Cardiac septum (tissue), 1 donor: ENCODE measurements around the gene AMPH. TPM values are rescaled to one million over a fixed set of nuclear protein-coding genes. Genes with fewer than 3 reads are reported as not detected.

ENCODE experiments used
- DNase-seq: peaks from one replicate; pipeline ENCODE4 v3.0.0-alpha.2; 2020; ENCODE audit warnings: low spot score
- intact Hi-C: fragments of 100-400 bp; cut with DNase I; formaldehyde crosslinking; loops from one replicate; pipeline ENCODE4 v1.14.0; 2022
- total RNA-seq: library from RNA; stranded (reverse); fragmentation: NEBNext Ultra II Directional; extraction: Animal tissue kit (Norgen Biotek cat#: 25700); gene quantifications from one replicate; pipeline ENCODE4 v1.2.1, GENCODE V29; 2021
- donor health status: DM: no; HTN: no; CAD: no.

Gene AMPH
- total RNA-seq, 1 donor from 2014 or later: 6.7 TPM

DNA sequence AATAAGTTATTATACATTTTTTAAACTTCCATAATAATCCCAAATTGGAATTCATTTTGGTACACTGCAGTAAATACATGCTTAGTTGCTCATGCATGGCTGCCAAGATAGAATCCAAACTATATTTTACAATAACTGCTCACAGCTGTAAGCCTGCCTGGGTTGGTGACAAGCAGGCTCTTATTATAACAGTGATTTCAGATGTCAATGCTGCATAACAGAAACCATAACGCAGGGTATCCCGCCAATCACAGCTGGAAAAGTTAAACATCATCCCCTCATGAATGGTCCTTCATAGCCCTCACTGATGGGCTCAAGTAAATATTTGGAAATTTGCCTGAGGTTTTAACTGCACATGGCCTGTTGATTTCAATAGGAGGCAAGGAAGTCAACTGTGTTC is 149.8 kb downstream of the AMPH start:
- intact Hi-C loops: no loop called here

DNA sequence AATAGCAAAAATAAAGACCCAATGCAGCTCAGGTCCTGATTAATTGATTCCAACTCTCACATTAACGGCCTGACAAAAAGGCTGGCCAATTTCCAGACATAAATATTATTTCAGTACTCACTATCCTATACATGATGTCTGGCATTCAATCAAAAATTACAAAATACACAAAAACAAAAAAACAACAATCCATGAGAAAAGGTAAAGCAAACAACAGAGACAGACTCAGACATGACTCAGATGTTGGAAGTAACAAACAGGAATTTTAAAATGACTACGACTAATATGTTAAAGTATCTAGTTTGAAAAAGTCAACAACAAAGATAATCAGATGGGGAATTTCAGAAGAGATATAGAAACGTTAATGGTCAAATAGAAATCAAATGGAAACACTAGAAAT is 152.8 kb downstream of the AMPH start:
- intact Hi-C loops: no loop called here
- DNase-seq: no peak

More for the DNA sequence above, 149.8 kb downstream of the AMPH start:
- no peak for DNase-seq

DNA sequence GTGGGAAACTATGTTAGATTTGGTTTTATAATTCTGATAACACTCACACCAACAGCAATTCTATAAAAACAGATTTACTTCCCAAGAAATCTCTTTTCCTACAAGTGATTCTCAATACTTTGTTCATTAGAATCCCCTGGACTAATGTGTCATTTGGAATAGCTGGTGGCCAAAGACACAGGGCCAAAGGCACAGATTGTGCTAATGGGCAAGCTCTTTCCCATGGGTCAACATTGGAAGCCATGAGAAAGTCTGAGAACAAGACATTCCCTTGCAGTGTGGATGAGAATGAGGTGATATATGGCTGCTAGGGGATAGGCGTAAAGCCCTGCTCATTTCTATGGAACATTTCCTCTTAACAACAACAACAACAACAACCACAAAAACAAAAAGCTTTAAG is 153.8 kb downstream of the AMPH start:
- no peak for DNase-seq
- intact Hi-C loops: no loop called here

DNA sequence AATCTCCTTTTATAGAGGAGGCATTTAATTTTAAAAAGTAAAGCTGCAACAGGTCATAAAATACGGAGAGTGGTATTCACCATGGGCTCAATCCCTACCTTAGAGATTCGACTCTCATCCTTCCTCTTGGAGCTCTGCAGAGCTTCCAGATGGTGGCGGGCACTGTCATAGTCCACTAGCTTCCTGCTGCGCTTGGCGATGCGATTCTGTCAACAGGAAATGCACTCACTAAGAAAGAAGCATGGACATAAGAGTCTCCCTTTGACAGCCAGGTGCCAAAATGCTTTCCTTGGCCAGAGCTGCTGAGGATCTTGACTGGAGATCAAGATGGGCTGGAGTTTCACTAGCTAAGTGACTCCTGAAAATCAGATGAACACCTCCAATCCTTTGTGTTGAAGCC is 154.4 kb downstream of the AMPH start:
- DNase-seq: no peak
- intact Hi-C loops: no loop called here

DNA sequence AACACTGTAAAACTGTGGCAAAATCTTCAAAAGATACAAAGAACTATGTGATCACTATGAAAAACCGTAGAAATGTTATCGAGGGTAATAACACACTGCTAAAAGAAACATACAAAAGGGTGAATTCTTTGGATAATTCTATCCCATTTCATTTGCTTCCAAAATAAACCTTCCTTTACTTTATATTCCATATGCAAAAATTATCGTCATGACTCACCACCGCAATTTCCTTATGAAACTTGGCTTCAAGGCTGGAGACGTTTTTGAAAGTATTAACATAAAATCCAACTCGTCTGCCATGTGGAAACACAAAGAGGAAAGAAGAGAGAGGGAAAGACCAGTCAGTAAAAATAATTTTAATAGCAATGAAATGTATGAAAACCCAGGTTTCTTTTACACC is 165.2 kb downstream of the AMPH start:
- intact Hi-C loops: no loop called here
- DNase-seq: no peak

DNA sequence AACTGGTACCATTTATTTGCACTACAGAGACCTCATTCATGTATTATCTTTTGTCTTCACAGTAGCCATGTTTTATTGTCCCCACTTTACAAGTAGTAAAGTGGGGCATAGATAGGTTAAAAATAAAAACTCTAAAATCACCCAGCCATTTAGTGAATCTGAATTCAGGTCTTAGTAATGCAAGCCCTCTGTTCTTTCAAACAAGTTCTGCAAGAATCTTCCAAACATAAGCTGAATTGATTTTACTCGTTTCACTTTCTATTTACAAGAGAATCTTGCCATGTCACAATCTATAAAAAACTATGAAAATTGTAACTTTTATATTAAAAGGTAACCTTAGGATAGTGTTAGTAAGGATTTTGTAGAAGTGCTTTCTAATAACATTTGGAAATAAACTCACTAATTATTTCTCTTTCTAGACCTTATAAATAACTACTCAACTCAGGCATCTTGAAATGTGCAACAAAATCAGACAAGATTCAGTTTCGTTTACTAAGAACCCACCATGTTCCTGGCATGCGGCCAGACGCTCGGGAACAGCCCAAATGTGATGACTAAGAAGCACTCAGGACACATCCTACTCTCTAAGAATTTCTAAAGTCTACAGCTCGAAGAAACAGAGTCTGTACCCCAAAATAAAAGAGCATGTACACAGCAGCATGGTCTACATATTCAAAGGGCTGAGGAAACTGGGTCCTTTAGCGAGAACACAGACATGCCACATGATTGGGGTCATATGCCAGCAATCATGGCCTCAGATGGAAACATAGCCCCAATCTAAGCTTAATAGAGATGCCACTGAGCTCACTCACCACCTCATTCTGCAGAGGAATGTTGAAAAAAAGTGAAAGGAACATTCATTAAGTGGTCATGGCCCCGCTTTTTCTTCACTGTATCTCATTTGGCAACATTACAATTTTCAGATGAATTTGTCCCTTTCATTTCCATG is 167.6 kb downstream of the AMPH start:
- DNase-seq: no peak

DNA sequence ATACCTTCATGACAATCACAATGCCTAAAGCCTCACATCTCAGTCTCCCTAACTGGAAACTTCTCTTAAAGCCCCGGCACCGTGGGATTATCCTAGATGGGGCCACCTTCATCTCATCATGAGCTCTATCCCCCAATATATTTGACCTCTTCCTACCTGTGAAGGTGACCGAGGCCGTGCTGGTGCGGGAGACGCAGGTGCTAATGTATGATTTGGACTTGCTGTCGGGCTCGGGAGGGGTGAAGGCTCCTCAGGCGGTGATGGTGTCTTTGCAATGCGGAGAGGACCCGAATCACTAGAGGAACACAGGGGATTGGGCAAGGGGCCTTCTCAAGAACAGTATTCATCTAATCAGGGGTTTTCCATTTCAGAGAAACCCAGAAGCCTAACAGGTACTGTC is 168.4 kb downstream of the AMPH start:
- DNase-seq: no peak

More for the DNA sequence above, 167.6 kb downstream of the AMPH start:
- intact Hi-C loops: no loop called here

DNA sequence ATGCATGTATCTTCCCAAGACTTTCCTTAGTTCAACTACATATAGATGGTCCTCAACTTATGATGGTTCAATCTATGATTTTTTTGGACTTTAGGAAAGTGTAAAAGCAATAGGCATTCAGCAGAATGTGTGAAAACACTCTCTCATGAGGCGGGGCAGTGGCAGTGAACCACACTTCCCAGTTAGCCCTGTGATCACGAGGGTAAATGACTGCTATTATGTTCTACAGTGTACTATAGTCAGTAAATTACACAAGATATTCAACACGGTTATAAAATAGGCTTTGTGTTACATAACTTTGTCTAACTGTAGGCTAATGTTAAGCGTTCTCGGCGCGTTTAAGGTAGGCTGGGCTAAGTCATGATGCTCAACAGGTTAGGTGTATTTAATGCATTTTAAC is 169.3 kb downstream of the AMPH start:
- intact Hi-C loops: no loop called here
- no peak for DNase-seq

More for the DNA sequence above, 168.4 kb downstream of the AMPH start:
- intact Hi-C loops: no loop called here

DNA sequence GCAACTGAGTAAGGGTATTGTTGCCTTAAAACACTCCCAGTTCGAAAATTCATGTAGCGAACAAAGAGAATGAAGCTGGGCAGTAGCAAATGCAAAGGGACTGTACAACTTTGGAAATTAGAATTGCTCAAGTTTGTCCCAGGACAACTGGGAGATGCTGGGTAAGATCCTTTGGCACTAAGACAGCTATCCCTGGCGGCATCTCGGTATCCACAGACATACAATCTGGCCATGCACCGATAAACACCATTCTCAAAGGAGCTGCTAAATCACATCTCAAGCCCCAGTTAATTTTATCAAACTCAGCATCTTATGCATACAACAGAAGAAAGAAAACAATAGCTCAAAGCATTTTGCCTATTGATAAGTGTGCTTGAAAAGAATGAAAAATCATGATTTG is 177.3 kb downstream of the AMPH start:
- intact Hi-C loops: loop anchor here (5.0 kb wide), 1 partner anchor 208 kb away; no protein-coding TSS in a partner anchor
- no peak for DNase-seq

DNA sequence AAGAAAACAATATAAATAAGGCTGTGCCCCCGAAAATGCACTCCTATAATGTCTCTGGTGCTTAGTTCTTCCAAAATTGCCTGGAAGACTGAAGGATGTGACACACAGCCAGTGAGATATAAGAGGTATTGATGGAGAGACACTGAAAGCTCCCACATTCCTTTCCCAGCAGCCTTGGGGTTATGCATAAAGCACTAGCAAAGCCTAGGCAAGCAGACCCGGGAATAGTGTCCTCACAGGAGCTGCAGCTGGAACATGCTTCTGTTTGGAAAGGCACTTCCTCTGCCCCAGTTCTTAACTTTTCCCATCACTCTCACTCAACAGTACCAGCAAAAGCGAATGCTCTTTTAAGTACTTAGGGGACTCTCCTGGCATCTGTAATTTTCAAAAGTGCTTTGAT is 178.0 kb downstream of the AMPH start:
- intact Hi-C loops: loop anchor here (5.0 kb wide), 1 partner anchor 209 kb away; no protein-coding TSS in a partner anchor

DNA sequence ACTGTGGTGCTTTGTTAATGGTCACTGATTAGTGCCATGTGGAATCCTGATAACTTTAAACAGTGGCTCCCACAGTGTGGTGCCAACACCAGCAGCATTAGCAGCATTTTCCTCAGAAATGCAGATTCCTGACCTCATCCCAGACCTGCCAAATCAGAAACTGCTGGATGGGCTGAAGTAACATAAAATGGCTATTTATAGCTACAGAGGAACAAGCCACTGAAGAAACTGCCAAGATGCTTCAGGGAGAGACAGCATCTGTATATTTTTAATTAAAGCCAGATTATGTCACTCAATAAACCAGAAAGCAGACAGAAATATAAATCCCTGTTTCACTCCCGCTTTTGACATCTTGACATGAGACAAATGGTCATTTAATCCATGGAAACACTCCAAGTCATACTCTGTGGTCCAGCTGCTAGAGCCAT is 178.5 kb downstream of the AMPH start:
- DNase-seq: no peak
- intact Hi-C loops: loop anchor here (5.0 kb wide), 1 partner anchor 210 kb away; no protein-coding TSS in a partner anchor

More for the DNA sequence above, 178.0 kb downstream of the AMPH start:
- no peak for DNase-seq

DNA sequence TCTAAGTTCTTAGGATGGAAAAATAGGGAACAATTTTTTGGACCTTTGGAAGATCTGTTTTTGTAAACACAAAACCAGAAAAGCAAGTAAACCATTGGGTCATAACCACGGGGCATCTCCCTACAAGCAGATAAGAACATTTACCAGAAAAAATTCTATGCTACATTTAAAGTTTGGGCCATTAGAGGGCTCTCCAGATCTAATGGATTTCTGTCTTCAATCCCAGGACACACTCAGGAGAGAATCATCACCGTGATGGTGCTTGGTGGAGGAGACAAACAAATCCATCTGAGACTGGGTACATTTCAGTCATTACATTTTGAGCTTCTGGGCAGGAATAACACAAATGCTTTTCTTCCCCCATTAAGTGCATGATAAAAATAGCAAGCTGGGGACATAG is 179.3 kb downstream of the AMPH start:
- no peak for DNase-seq
- intact Hi-C loops: loop anchor here (5.0 kb wide), 1 partner anchor 210 kb away; no protein-coding TSS in a partner anchor

DNA sequence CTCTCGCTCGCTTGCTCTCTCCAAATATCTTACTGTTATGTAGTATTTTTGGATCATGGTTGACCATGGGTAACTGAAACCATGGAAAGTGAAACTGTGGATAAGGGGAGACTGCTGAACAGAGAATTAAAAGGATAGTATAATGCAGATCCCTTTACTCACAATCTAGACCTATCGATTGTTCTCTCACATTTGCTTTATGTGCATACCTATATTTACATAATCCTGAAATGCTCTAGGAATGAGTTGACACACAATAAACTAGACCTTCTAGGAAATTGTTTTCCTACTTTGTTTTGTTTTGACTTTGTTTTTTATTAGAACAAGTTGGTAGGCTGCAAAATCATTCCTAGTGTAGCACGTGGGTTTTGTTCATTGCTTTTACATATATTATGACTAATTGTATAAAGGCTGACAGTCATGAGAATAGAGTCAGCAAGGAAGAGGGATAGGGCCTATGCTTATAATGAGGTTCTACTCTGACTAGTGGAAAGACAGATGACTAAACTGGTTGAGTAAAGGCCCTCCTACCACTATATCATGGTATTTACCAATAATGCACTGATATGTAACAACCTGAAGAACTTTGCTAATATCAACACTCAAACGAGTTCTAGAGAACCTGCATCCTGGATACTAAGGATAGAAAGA is 182.5 kb downstream of the AMPH start:
- intact Hi-C loops: no loop called here
- DNase-seq: no peak

DNA sequence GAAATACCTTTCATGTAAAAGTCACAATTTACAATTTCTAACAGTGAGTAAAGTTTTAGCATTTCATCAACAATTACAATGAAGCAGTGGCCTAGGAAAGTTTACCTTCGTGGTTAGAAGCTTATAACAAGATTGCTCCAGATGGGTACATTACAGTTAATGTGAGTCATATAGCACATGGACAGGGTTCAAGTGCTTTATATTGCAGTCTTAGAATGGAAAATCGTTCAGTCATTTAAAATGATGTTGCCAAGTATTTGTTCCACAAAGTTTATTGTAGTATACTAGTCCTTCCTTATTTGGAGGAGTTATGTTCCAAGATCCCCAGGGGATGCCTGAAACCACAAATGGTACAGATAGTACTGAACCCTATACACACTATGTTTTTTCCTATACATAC is 183.1 kb downstream of the AMPH start:
- intact Hi-C loops: no loop called here
- DNase-seq: no peak

DNA sequence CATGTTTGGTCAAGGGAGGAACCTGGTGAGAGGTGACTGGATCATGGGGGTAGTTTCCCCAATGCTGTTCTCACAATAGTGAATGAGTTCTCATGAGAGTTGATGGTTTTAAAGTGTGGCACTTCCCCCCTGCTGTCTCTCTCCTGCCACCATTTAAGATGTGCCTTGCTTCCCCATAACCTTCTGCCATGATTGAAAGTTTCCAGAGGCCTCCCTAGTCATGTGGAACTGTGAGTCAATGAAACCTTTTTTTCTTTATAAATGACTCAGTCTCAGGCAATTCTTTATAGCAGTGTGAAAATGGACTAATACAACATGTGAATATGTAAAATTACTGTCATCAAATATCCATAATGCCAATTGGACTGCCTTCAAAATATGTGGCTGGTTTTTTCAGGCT is 192.2 kb downstream of the AMPH start:
- intact Hi-C loops: no loop called here
- no peak for DNase-seq

DNA sequence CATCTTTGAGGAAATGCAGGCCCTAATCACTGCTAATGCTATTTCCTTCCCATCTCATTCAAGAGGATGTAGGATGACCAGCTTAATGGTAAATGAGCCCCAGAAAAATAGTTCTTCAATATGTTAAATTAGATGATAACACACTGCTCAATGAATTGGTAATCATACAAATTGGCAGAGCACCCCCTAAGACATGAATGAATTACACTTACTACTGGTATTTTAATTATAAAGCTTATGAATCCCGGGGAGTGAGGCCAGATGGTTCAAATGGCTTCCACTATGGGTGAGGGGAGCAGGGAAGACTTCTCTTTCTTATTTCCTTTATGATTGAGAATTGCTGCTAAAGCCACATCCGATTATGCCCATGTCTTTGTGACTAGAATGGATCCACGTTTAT is 198.5 kb downstream of the AMPH start:
- DNase-seq: no peak
- intact Hi-C loops: no loop called here

DNA sequence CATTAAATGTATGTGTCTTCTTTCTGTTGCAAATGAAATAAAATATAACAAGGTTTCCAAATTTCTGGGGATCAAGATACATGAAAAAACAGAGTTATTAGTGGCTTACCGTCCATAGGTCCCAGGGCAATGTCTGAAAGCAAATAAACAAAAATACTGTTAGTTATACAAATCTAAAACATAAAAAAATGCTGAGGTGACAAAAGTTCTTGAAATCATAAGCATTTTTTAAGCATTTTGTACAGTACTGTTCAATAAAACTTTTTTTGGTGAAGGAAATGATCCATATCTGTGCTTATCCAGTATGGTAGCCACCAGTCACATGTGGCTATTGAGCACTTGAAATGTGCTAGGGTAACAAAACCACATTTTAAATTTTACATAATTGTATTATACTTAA is 199.1 kb downstream of the AMPH start:
- intact Hi-C loops: no loop called here

DNA sequence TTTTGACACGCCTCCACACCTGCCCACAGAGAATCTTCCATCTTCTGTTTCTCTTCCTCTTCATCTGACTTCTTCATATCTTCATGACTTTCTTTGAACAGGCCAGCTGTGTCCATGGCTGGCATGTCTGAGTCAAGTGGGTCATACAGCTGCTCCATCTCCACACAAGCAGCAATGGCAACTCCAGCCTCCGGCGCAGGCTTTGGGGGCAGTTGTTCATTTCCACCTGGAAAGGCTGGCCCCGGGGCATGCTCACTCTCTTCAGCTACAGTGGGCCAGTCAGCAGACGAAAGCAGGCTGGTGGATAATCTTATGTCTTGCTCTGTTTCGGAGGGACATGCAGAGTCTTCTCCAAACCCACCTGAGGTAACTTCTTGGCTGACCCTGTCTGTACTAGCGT is 202.1 kb downstream of the AMPH start:
- no peak for DNase-seq
- intact Hi-C loops: no loop called here

More for the DNA sequence above, 199.1 kb downstream of the AMPH start:
- DNase-seq: no peak

DNA sequence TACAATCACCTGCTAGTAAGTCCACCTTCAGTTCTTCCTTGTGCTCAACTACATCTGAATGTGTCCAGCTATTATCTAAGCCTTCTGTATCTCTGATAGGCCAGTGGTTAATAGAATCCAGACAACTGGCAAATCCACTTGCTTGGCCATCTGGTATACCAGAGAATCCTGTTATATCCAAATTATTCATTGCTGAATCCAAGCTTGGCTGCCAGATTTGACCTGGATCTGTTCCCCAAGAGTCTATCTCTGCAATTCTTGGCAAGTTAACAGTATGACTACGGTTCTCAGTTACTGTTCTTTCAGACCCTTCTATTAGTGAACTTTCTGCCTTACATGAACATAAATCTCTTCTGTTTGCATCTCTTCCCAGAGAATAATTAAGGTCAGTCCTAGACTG is 203.1 kb downstream of the AMPH start:
- no peak for DNase-seq
- intact Hi-C loops: no loop called here

DNA sequence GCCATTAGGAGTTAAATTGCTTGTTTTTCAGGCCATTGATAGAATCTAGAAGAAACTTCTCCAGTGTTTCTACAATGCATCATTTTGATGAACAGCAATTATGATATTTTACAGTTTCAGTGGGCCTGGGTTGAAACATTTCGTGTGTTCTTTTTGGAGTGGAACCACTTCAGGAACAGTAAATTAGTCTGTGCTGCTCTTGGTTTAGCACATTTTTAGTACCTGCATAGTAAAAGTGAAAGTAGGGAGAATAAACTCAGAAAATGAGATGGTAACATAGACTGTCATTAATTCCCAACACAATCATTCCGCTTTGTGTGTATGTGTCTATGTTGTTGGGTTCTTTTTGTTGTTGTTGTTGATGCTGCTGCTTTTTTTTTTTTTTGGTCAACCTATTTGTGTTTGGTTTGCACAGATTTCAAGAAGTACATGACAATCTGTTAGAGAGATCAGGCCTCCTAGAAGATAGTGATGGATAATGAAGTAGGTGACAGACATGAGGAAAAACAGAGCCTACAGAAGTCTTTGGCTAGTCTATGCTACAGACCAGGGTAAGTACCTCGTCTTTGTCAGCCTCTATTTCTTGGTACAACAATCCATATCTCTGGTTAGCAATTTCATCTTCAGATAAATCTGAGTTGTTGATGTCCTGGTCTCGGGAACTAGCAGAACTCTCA is 203.8 kb downstream of the AMPH start:
- no peak for DNase-seq
- intact Hi-C loops: no loop called here
